ENCODE data around the gene DDX4. TPM values are rescaled to one million over a fixed set of nuclear protein-coding genes. Genes with fewer than 3 reads are reported as not detected.
"Not testable (repeated sequence)": the region's sequence is repeated elsewhere in the genome, so short reads cannot be mapped to it uniquely, and the experiment has no call there.

Gene DDX4
- total RNA-seq (2014; rRNA removed; shearing (Covaris generic)): not detected in 2 replicates

GRCh38 chr5:55737793-55738192 is at the start of gene DDX4:
Gene DDX4, plus strand, starts transcription at chr5:55738061. Its CDS starts 903 bp downstream, at chr5:55738964.
- in situ Hi-C loops (cut with HindIII; ENCODE audit: low sequenced_read_pairs): no loop called here
- DNase-seq (ENCODE audit: low spot score): no peak

GRCh38 chr5:55691265-55692105 is 46.4 kb upstream of the DDX4 start:
- peak; percentile 67 for DNase-seq (ENCODE audit: low spot score)
- in situ Hi-C loops (cut with HindIII; ENCODE audit: low sequenced_read_pairs): no loop called here

DNA sequence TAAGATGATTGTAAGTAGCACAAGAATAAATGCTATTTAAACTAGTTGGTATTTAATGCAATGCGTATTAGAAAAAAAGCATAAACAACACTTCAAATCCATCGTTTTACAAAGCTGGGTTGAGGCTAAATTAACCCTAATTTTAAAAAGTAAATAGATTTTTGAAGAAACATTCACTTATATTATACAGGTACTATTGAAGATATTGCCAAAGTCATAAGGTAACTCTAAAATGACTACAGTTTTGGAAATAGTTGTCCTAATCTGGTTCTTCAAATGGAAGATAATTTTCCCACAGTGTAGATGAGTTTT is 45.8 kb upstream of the DDX4 start:
- in situ Hi-C loops (cut with HindIII; ENCODE audit: low sequenced_read_pairs): no loop called here
- DNase-seq (ENCODE audit: low spot score): no peak

GRCh38 chr5:55692509-55692908 is 45.4 kb upstream of the DDX4 start:
- in situ Hi-C loops (cut with HindIII; ENCODE audit: low sequenced_read_pairs): no loop called here
- no peak for DNase-seq (ENCODE audit: low spot score)

DNA sequence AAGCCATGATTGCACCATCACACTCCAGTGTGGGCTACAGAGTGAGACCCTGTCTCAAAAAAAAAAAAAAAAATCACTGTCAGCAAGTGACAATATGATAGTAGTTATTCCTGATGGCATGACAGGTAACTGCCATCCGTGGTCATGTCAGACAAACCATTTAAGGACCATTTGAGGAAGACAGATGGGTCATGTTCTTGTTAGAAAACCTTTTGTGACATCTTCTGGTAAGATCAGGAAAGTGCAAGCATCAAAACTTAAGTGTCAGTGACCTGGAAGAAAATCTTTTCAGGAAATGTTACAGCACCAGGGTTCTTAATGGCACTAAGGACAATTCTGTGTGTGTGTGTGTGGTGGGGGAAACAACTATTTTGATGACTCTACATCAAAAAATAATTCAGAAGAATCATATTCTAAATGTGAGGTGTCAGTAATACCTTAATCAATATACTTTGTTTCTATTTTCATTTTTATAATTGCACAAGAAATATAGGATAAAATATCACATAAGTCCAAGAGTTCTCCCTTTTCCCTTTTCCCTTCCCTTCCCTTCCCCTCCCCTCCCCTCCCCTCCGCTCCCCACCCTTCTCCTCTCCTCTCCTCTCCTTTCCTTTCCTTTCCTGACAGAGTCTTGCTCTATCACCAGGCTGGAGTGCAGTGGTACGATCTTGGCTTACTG is 43.6 kb upstream of the DDX4 start:
- peak; percentile 46 for DNase-seq (ENCODE audit: low spot score)
- in situ Hi-C loops (cut with HindIII; ENCODE audit: low sequenced_read_pairs): no loop called here

- in situ Hi-C loops (cut with HindIII; ENCODE audit: low sequenced_read_pairs); DNase-seq (ENCODE audit: low spot score): not testable (repeated sequence)
Observed at GRCh38 chr5:55696704-55697103, 41.2 kb upstream of the DDX4 start.

DNA sequence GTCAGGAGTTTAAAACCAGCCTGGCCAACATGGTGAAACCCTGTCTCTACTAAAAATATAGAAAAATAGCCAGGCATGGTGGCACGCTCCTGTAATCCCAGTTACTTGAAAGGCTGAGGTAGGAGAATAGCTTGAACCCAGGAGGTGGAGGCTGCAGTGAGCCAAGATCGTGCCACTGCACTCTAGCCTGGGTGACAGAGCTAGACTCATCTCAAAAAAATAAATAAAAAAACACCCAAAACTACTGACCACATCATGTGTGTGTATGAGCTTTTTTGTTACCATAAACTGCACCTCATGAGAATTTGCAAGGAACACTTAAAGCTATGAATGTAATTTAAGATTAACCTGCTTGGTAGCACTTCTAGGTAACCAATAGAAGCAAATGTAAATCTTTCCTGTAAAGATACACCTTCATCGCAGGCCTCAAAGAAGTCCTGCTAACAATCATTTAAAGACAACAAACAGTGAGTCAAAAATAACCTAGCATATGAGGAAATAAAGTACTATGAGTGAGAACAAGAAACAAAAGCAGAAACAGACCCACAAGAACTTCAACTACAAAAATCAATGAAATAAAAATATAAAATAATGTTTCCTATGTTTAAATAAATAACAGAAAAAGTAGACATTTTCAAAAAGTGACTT is 38.7 kb upstream of the DDX4 start:
- in situ Hi-C loops (cut with HindIII; ENCODE audit: low sequenced_read_pairs): no loop called here
- DNase-seq (ENCODE audit: low spot score): no peak

DNA sequence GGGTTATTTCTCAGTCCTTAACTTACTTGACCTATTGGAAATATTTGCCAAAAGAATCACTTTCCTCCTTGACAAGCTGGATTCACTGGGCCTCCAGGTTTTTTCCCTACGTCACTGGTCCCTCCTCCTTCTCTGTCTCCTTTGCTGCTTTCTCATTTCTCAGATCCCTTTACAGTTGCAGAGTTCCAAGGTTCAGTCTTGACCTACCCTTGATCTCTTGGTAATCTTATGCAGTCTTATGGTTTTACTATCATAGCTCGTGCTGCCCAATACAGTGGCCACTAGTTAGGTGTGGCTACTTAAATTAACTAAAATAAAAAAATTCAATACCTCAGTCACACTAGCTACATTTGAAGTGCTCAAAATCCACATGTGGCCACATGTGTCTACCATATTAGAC is 37.1 kb upstream of the DDX4 start:
- no peak for DNase-seq (ENCODE audit: low spot score)
- in situ Hi-C loops (cut with HindIII; ENCODE audit: low sequenced_read_pairs): no loop called here

DNA sequence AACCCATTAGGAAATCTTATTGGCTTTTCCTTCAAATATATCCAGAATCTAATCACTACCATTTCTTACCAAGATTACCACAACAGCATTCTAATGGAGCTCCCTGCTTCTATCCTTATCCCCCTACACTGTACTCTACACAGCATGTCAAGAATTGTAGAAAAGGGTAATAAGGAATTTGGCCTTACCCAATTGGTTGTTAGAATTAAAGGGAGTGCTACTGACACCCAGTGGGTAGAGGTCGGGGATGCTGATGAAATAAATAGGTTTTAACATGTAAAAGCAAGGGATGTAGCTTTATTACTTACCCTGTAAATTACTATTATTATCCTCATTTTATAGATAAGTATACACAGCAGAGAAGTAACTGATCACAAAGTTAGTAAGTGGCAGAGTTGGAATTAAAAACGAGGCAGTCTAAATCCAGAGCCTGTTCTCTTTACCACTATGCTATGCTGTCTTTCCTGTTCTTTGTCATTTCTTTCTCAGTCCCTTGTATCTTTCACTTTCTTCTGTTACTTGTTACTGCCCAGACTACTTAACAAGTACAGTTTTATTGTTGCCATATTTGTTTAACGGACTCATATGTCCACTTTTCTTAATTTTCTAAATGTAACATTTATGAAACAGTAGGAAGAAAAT is 36.3 kb upstream of the DDX4 start:
- DNase-seq (ENCODE audit: low spot score): no peak
- in situ Hi-C loops (cut with HindIII; ENCODE audit: low sequenced_read_pairs): no loop called here

- in situ Hi-C loops (cut with HindIII; ENCODE audit: low sequenced_read_pairs): no loop called here
Observed at GRCh38 chr5:55702598-55703345, 35.1 kb upstream of the DDX4 start.

GRCh38 chr5:55706230-55706629 is 31.6 kb upstream of the DDX4 start:
- no peak for DNase-seq (ENCODE audit: low spot score)
- in situ Hi-C loops (cut with HindIII; ENCODE audit: low sequenced_read_pairs): no loop called here

More at GRCh38 chr5:55702598-55703345, 35.1 kb upstream of the DDX4 start:
- DNase-seq (ENCODE audit: low spot score): no peak

DNA sequence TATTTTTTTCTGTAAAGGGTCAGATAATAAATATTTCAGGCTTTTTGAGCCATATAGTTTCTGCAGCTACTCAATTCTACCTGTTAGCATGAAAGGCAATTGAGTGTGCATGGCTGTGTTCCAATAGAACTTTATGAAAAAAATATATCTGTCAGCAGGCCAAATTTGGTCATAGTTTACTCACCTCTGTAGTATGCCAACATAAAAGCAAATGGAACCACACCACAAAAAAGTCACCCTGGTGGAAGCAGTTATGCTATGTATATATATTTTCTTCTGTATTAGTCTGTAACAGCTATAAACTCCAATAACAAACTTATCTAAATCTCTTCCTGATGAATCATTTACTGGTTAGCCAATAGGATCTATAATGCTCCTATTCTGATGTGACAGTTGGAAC is 29.1 kb upstream of the DDX4 start:
- no peak for DNase-seq (ENCODE audit: low spot score)
- in situ Hi-C loops (cut with HindIII; ENCODE audit: low sequenced_read_pairs): no loop called here

DNA sequence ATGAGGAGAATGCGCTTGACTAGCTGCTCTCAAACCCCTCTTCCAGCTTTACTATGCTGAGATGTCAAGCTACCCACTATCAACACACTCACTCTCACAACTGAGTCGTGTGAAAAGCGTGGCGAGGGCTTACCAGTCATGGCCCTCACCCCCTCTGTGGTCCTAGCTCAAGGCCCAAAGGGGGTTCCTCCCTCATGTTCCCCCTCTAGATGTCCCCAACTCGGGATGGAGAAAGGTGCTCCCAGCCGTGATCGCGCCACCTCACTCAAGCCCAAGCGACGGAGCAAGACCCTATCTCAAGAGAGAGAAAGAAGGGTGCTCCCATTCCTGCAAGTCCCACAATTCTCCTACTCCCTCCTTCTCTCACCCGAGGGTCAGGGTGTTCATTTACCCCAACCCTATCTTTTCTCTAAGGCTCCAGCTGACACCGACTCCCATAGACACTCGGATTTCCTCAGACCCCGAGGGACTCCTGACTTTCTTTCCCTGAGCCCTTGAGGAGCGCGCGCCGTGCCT is 26.3 kb upstream of the DDX4 start:
- in situ Hi-C loops (cut with HindIII; ENCODE audit: low sequenced_read_pairs): no loop called here
- DNase-seq (ENCODE audit: low spot score): no peak

DNA sequence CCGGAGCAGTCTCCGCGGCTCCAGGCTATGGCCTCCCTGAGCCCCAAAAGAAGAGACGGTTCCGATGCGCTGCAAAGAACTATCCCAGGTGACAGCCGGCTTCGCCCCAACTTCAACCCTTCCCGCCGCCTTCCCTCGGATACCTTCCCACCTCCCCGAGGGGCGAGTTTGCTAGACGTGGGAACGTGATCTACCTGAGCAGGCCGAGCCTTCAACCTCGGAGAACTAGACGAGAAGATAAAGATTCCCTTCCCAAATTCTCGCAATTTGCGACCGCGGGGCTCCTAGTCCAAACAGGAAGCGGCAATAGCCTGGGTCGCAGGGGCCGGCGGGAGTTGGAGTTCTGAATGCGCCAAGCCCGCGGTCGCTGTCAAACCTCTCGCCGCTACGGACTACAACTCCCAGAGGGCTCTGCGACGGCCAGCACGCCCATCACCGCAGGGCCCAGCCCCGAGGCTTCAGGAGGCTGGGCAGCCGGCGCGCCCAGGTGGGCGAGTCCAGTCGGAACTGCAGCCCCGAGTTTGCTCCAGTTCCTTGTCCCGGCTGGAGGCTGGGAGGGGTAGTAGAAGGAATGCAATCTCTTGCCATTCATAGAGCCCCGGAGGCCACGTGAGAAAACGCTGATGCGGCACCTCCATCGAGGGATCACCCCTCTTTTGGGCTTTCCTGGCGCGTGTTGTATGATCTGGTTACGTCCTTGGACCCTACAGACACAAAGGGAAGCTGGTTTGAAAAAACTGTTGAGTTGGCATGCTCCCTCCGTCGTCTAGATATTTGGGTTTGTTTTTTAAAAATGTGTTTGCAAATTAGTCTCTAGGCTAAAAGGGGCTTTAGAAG is 25.6 kb upstream of the DDX4 start, which contains the start of gene SLC38A9:
Gene SLC38A9, minus strand, starts transcription at position 302 of the 837 bp plus-strand sequence. CDS start 14,366 bp downstream, outside the sequence.
- in situ Hi-C loops (cut with HindIII; ENCODE audit: low sequenced_read_pairs): no loop called here
- DNase-seq (ENCODE audit: low spot score): peak; percentile 96

DNA sequence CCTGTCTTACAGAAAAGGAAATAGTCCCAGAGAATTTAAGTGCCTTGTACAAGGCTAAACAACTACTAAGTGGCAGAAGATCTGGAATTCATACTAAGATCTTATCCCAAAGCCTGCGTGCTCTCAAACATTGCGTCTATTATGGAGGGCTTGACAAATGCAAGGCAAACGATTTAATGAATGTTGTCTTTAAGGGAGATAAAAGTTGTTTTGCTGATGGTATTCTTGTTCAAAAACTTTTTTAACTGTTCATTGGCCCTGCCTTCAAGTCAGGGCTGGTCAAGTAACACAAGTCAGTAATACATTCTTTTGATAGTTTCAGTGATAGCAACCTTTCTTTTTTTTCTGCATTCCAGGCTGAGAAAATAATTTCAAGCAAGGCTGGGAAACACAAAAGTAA is 24.0 kb upstream of the DDX4 start:
- no peak for DNase-seq (ENCODE audit: low spot score)
- in situ Hi-C loops (cut with HindIII; ENCODE audit: low sequenced_read_pairs): no loop called here

- in situ Hi-C loops (cut with HindIII; ENCODE audit: low sequenced_read_pairs): no loop called here
- DNase-seq (ENCODE audit: low spot score): no peak
Observed at GRCh38 chr5:55714339-55714738, 23.5 kb upstream of the DDX4 start.

DNA sequence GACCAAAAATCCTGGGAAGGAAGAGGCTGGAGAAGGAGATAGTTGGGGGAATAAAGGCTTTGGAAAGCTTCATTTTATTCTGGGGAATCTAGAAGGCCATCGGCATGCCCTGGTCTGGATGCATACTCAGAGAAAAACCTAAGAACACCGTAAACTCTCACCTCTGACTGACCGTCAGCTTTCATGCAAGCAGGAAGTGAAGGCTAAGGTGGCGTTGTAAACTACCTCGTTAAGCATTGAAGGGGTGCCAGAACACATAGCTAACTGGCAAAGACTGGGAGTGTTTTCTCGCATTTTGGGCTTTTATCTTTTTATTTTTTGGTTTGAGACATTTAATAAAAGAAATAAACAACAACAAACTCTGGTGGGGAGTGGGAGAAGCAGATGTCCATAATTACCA is 23.1 kb upstream of the DDX4 start:
- in situ Hi-C loops (cut with HindIII; ENCODE audit: low sequenced_read_pairs): no loop called here

GRCh38 chr5:55715519-55716078 is 22.3 kb upstream of the DDX4 start:
- in situ Hi-C loops (cut with HindIII; ENCODE audit: low sequenced_read_pairs): no loop called here
- DNase-seq (ENCODE audit: low spot score): no peak

More for the DNA sequence above, 23.1 kb upstream of the DDX4 start:
- no peak for DNase-seq (ENCODE audit: low spot score)

Measured in G401 (cell line).